GM23338 (cell line): ENCODE data around the gene RPP40. TPM values are rescaled to one million over a fixed set of nuclear protein-coding genes. Genes with fewer than 3 reads are reported as not detected.
A peak's percentile ranks its signal among the peaks of the same experiment; 100 is the strongest.

Source experiments
- ATAC-seq: fragments of 200-7000 bp; cut with Tn5 transposase; 3 replicates; pipeline ENCODE4 v1.9.1; 2020
- DNase-seq: peaks from one replicate; pipeline ENCODE4 v3.0.0-alpha.2; 2015; ENCODE audit warnings: low spot score
- H2AFZ ChIP-seq: fragments of 200-600 bp; sonication (generic); 2 replicates; pipeline ENCODE4 v1.8.0; 2016; ENCODE audit warnings: antibody characterized with exemption, mild to moderate bottlenecking, moderate library complexity
- H3F3A ChIP-seq: fragments of 200-600 bp; sonication (generic); replicated peaks from 2 replicates; pipeline ENCODE4 v1.8.0; 2017; ENCODE audit warnings: antibody characterized with exemption, mixed run types, low read depth
- H3K27ac ChIP-seq: fragments of 200-600 bp; sonication (generic); 2 replicates; pipeline ENCODE4 v1.6.1; 2016; ENCODE audit warnings: low read depth
- H3K27me3 ChIP-seq: fragments of 200-600 bp; sonication (generic); 2 replicates; pipeline ENCODE4 v1.8.0; 2016; ENCODE audit warnings: mild to moderate bottlenecking, mixed run types, moderate library complexity; ENCODE audit not compliant: insufficient read depth
- H3K36me3 ChIP-seq: fragments of 200-600 bp; sonication (generic); 2 replicates; pipeline ENCODE4 v1.8.0; 2016; ENCODE audit warnings: mild to moderate bottlenecking; ENCODE audit not compliant: insufficient read depth
- H3K4me1 ChIP-seq: fragments of 200-600 bp; sonication (generic); 2 replicates; pipeline ENCODE4 v1.8.0; 2016; ENCODE audit warnings: mild to moderate bottlenecking, moderate library complexity; ENCODE audit not compliant: insufficient read depth
- H3K4me2 ChIP-seq: fragments of 200-600 bp; sonication (generic); 2 replicates; pipeline ENCODE4 v1.7.1; 2017; ENCODE audit warnings: mixed run types
- H3K4me3 ChIP-seq: fragments of 200-600 bp; sonication (generic); 2 replicates; pipeline ENCODE4 v1.6.1; 2016; ENCODE audit warnings: mixed run types
- H3K79me2 ChIP-seq: fragments of 200-600 bp; sonication (generic); replicated peaks from 2 replicates; pipeline ENCODE4 v1.8.0; 2017; ENCODE audit warnings: mild to moderate bottlenecking; ENCODE audit not compliant: insufficient read depth
- H3K9me2 ChIP-seq: fragments of 200-600 bp; sonication (generic); 2 replicates; pipeline ENCODE4 v1.8.0; 2017; ENCODE audit not compliant: insufficient read depth
- H4K20me1 ChIP-seq: fragments of 200-600 bp; sonication (generic); replicated peaks from 2 replicates; pipeline ENCODE4 v1.8.0; 2017; ENCODE audit warnings: mild to moderate bottlenecking; ENCODE audit not compliant: insufficient read depth
- H3K27ac Mint-ChIP-seq: 2 replicates; pipeline ENCODE4 v1.8.0; 2020; ENCODE audit warnings: inconsistent platforms, mild to moderate bottlenecking, moderate library complexity, mixed read lengths
- H3K27me3 Mint-ChIP-seq: 3 replicates; pipeline ENCODE4 v1.8.0; 2022; ENCODE audit warnings: low read depth, mild to moderate bottlenecking, moderate library complexity, mixed read lengths, inconsistent platforms; ENCODE audit not compliant: insufficient read depth, poor library complexity
- H3K36me3 Mint-ChIP-seq: 3 replicates; pipeline ENCODE4 v1.8.0; 2021; ENCODE audit warnings: low read depth, mild to moderate bottlenecking, inconsistent platforms, moderate library complexity, mixed read lengths
- H3K4me1 Mint-ChIP-seq: 3 replicates; pipeline ENCODE4 v1.8.0; 2020; ENCODE audit warnings: mild to moderate bottlenecking, inconsistent platforms, mixed read lengths
- H3K4me3 Mint-ChIP-seq: 3 replicates; pipeline ENCODE4 v1.8.0; 2021; ENCODE audit warnings: moderate library complexity, mild to moderate bottlenecking, inconsistent platforms, mixed read lengths
- H3K9me3 Mint-ChIP-seq: 3 replicates; pipeline ENCODE4 v1.8.0; 2020; ENCODE audit warnings: moderate library complexity, mild to moderate bottlenecking, inconsistent platforms, mixed read lengths
- CREB1 ChIP-seq: fragments of 250-450 bp; sonication (Bioruptor Pico); IDR thresholded peaks from 2 replicates; pipeline ENCODE4 v1.5.0; 2020; ENCODE audit warnings: low read depth, mild to moderate bottlenecking, moderate library complexity
- CTCF ChIP-seq, 2 experiments: fragments of 200-600 bp in 1 of 2; sonication (generic) in 1 of 2; conservative IDR thresholded peaks; 2 replicates each; pipeline versions ENCODE4 v1.5.1 to v1.6.1; 2016 to 2017; ENCODE audit warnings: antibody characterized with exemption in 2 of 2, low read depth in 2 of 2, mild to moderate bottlenecking in 2 of 2, moderate library complexity in 1 of 2
- ETS1 ChIP-seq: IDR thresholded peaks from 2 replicates; pipeline ENCODE4 v1.6.1; 2016; ENCODE audit warnings: antibody characterized with exemption
- EZH2 ChIP-seq: fragments of 200-600 bp; sonication (generic); IDR thresholded peaks from one replicate; pipeline ENCODE4 v1.8.0; 2017; ENCODE audit warnings: antibody characterized with exemption, mild to moderate bottlenecking, low read depth; ENCODE audit not compliant: unreplicated experiment
- EZH2phosphoT487 ChIP-seq: fragments of 200-600 bp; sonication (generic); IDR thresholded peaks from one replicate; pipeline ENCODE4 v1.8.1; 2018; ENCODE audit warnings: antibody characterized with exemption; ENCODE audit not compliant: unreplicated experiment
- NANOG ChIP-seq: IDR thresholded peaks from 2 replicates; pipeline ENCODE4 v1.6.1; 2016; ENCODE audit warnings: antibody characterized with exemption, borderline replicate concordance
- POLR2AphosphoS5 ChIP-seq: IDR thresholded peaks from 2 replicates; pipeline ENCODE4 v1.6.1; 2016; ENCODE audit warnings: antibody characterized with exemption, low read depth
- REST ChIP-seq: IDR thresholded peaks from one replicate; pipeline ENCODE4 v1.6.1; 2018; ENCODE audit warnings: antibody characterized with exemption; ENCODE audit not compliant: unreplicated experiment
- STAT1 ChIP-seq: IDR thresholded peaks from one replicate; pipeline ENCODE4 v1.6.1; 2016; ENCODE audit warnings: antibody characterized with exemption; ENCODE audit not compliant: unreplicated experiment
- ZNF114 ChIP-seq: fragments of 250-450 bp; sonication (Bioruptor Pico); IDR thresholded peaks from 2 replicates; pipeline ENCODE4 v1.5.0; 2020; ENCODE audit warnings: mild to moderate bottlenecking, moderate library complexity
- ZNF331 ChIP-seq: fragments of 250-450 bp; sonication (Bioruptor Pico); IDR thresholded peaks from 2 replicates; pipeline ENCODE4 v1.5.0; 2020; ENCODE audit warnings: low read depth, mild to moderate bottlenecking, moderate library complexity
- polyA plus RNA-seq: library from polyadenylated mRNA; unstranded; fragments of >200 nt; fragmentation: Nextera tagmentation; extraction: Ambion mirVana; gene quantifications from 2 replicates; pipeline ENCODE4 v1.2.1, GENCODE V29; 2016
- total RNA-seq: library from RNA; depleted of rRNA; stranded (reverse); fragments of >200 nt; shearing (Covaris generic); gene quantifications from 2 replicates; pipeline ENCODE4 v1.2.3, GENCODE V29; 2014

RPP40 gene
- total and polyA plus RNA-seq, 2 experiments from 2014 or later: 39.3 to 40.4 TPM

- no peak for TF ChIP-seq CTCF (conservative IDR thresholded peaks at IDR 0.05; ENCODE audit: low read depth in 2 of 2)
- no peak for TF ChIP-seq EZH2phosphoT487
- TF ChIP-seq ETS1: no peak
- no peak for TF ChIP-seq ZNF331 (CRISPR knock-in tag)
- no peak for TF ChIP-seq STAT1
- TF ChIP-seq ZNF114 (CRISPR knock-in tag): no peak
Observed at GRCh38 chr6:4974962-4975361, 28.9 kb downstream of the RPP40 start (continued).

GRCh38 chr6:4973982-4974745 lies 29.7 kb downstream of the RPP40 start:
- Mint-ChIP-seq H3K36me3 (no peaks in the 10 kb centered on the region), H3K27me3 (peaks cover 7% of the 10 kb centered on the region), H3K27ac (peak overlapping the region; percentile 91), H3K4me1 (peaks cover 19% of the 10 kb centered on the region), H3K4me3 (peak overlapping the region; percentile 34; the same call in 1 of the 3 replicates), H3K9me3 (peaks cover 11% of the 10 kb centered on the region; the same call in 2 of the 3 replicates)
- Histone ChIP-seq H3K27me3 (no peaks in the 10 kb centered on the region), H2AFZ (peak overlapping the region; percentile 67), H3K4me1 (peaks cover 7% of the 10 kb centered on the region; the same call in 1 of the 2 replicates), H4K20me1 (no peaks in the 10 kb centered on the region), H3K27ac (peak overlapping the region; percentile 28; the same call in 1 of the 2 replicates), H3F3A (no peaks in the 10 kb centered on the region), H3K79me2 (no peaks in the 10 kb centered on the region), H3K9me2 (peaks cover 6% of the 10 kb centered on the region; the same call in 1 of the 2 replicates), H3K4me2 (peak overlapping the region; percentile 38), H3K36me3 (no peaks in the 10 kb centered on the region), H3K4me3 (no peak overlapping the region)
- DNase-seq: peak; percentile 85
- ATAC-seq: peak; percentile 99
- TF ChIP-seq NANOG (no peak), ETS1 (no peak), REST (no peak), ZNF114 (CRISPR knock-in tag) (no peak), EZH2phosphoT487 (no peak), CREB1 (CRISPR knock-in tag) (no peak), ZNF331 (CRISPR knock-in tag) (no peak), POLR2AphosphoS5 (no peak), EZH2 (no peak)
